GM12875 (cell line): ENCODE data around the gene SHISAL2B.

Experiments
- H3K4me3 ChIP-seq: one replicate; pipeline ENCODE4 v1.5.1; 2011; ENCODE audit warnings: low read depth, low read length, control low read depth
- CTCF ChIP-seq: IDR thresholded peaks from 2 replicates; pipeline ENCODE4 v1.5.1; 2011; ENCODE audit warnings: low read depth, mild to moderate bottlenecking, control low read depth, inconsistent platforms, low read length, moderate library complexity, borderline replicate concordance; ENCODE audit not compliant: insufficient read depth

Gene SHISAL2B

GRCh38 chr5:64690417-64691151, at the start of gene SHISAL2B:
Gene SHISAL2B (plus strand): TSS chr5:64690503. CDS start chr5:64690624, 121 bp downstream.
- H3K4me3 ChIP-seq, result peak within 1 kb of the TSS; percentile 15
- no peak for TF ChIP-seq CTCF

GRCh38 chr5:64644831-64645230, 45.5 kb upstream of the SHISAL2B start:
- TF ChIP-seq CTCF, result no peak
- no peak overlapping the region for H3K4me3 ChIP-seq

- TF ChIP-seq CTCF, result no peak
- H3K4me3 ChIP-seq, result no peak overlapping the region
Measured at GRCh38 chr5:64646169-64646568, 44.1 kb upstream of the SHISAL2B start.

GRCh38 chr5:64649512-64649911, 40.8 kb upstream of the SHISAL2B start:
- H3K4me3 ChIP-seq, result no peak overlapping the region
- no peak for TF ChIP-seq CTCF

- TF ChIP-seq CTCF, result no peak
- no peak overlapping the region for H3K4me3 ChIP-seq
Measured at GRCh38 chr5:64653766-64654560, 36.3 kb upstream of the SHISAL2B start.

GRCh38 chr5:64654561-64654938, 35.8 kb upstream of the SHISAL2B start:
- TF ChIP-seq CTCF, result no peak
- no peak overlapping the region for H3K4me3 ChIP-seq
